OCI-LY3 (cell line): ENCODE measurements around the gene IFT122.
"Not testable (repeated sequence)": the region's sequence is repeated elsewhere in the genome, so short reads cannot be mapped to it uniquely, and the experiment has no call there.

Source experiments
- H2AFZ ChIP-seq: fragments of 200-600, 300-600 bp; shearing (Covaris generic); 2 replicates; pipeline ENCODE4 v1.6.0; 2014; ENCODE audit warnings: antibody characterized with exemption, low read depth, low read length
- H3K27ac ChIP-seq: fragments of 200-600, 300-600 bp; sonication (generic); 2 replicates; pipeline ENCODE4 v1.5.1; 2014; ENCODE audit warnings: mild to moderate bottlenecking, low read length, moderate library complexity, mixed read lengths
- H3K27me3 ChIP-seq: fragments of 200-600, 300-600 bp; sonication (generic); 2 replicates; pipeline ENCODE4 v1.6.1; 2014; ENCODE audit warnings: low read depth, low read length, mixed read lengths
- H3K36me3 ChIP-seq: fragments of 200-600, 300-600 bp; sonication (generic); replicated peaks from 2 replicates; pipeline ENCODE3; 2014; ENCODE audit warnings: low read depth, low read length, mixed read lengths
- H3K4me1 ChIP-seq: fragments of 300-600, 200-600 bp; sonication (generic); 2 replicates; pipeline ENCODE4 v1.6.1; 2014; ENCODE audit warnings: low read length, mixed read lengths
- H3K4me2 ChIP-seq: fragments of 200-600, 300-600 bp; sonication (generic); 2 replicates; pipeline ENCODE4 v1.6.1; 2014; ENCODE audit warnings: low read length, mixed read lengths
- H3K4me3 ChIP-seq: fragments of 300-600, 200-600 bp; sonication (generic); 2 replicates; pipeline ENCODE4 v1.5.1; 2014; ENCODE audit warnings: antibody characterized with exemption, mild to moderate bottlenecking, low read length, moderate library complexity
- H3K79me2 ChIP-seq: fragments of 300-600, 200-600 bp; shearing (Covaris generic); 2 replicates; pipeline ENCODE4 v1.6.1; 2014; ENCODE audit warnings: mild to moderate bottlenecking, low read length, mixed read lengths
- H3K9ac ChIP-seq: fragments of 300-600, 200-600 bp; shearing (Covaris generic); 2 replicates; pipeline ENCODE4 v1.6.0; 2014; ENCODE audit warnings: mild to moderate bottlenecking, low read length, moderate library complexity
- H3K9me3 ChIP-seq: fragments of 200-600, 300-600 bp; shearing (Covaris generic); 2 replicates; pipeline ENCODE4 v1.6.1; 2014; ENCODE audit warnings: low read length, mixed read lengths; ENCODE audit not compliant: insufficient read depth
- H4K20me1 ChIP-seq: fragments of 200-600, 300-600 bp; sonication (generic); 2 replicates; pipeline ENCODE4 v1.6.1; 2016; ENCODE audit warnings: low read length, mixed read lengths; ENCODE audit not compliant: insufficient read depth
- EZH2phosphoT487 ChIP-seq: fragments of 200-600 bp; shearing (Covaris generic); IDR thresholded peaks from 2 replicates; pipeline ENCODE4 v1.6.1; 2018; ENCODE audit warnings: antibody characterized with exemption, mixed run types, low read depth
- TF ChIP-seq, protein P1 (sequence below): fragments of 200-600, 300-600 bp; sonication (generic); IDR thresholded peaks from 2 replicates; pipeline ENCODE4 v1.5.1; 2014; ENCODE audit warnings: antibody characterized with exemption, low read length, low read depth

IFT122 gene

DNA sequence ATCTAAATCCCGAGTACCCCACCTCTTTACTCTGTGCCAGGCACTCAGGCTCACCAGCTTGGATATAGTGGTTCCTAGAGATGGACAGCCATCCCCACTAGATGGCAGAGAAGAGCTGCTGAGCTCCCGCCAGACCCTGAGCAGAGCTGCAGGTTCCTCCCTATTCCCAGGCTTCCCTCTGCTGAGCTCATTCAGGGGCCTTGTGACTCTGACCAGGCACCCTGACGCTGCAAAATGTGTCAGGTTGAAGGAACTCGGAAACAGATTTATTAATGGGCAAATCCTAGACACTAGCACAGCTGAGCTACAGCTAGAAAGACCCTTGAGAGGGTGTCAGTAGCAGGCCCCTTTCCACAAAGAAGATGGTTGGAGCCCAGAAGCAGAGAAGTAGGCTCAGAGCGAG, 50.2 kb downstream of the IFT122 start:
- H3K79me2 ChIP-seq = no peaks in the 10 kb centered on the region
- no peak overlapping the region for H2AFZ ChIP-seq
- H3K4me2 ChIP-seq = no peak overlapping the region
- peaks cover 21% of the 10 kb centered on the region for H3K4me1 ChIP-seq
- H3K36me3 ChIP-seq = no peaks in the 10 kb centered on the region
- no peaks in the 10 kb centered on the region for H3K9me3 ChIP-seq
- H3K4me3 ChIP-seq = no peak overlapping the region
- no peak overlapping the region for H3K27ac ChIP-seq
- H4K20me1 ChIP-seq = no peaks in the 10 kb centered on the region
- TF ChIP-seq EZH2phosphoT487 = no peak
- TF ChIP-seq, protein P1, sequence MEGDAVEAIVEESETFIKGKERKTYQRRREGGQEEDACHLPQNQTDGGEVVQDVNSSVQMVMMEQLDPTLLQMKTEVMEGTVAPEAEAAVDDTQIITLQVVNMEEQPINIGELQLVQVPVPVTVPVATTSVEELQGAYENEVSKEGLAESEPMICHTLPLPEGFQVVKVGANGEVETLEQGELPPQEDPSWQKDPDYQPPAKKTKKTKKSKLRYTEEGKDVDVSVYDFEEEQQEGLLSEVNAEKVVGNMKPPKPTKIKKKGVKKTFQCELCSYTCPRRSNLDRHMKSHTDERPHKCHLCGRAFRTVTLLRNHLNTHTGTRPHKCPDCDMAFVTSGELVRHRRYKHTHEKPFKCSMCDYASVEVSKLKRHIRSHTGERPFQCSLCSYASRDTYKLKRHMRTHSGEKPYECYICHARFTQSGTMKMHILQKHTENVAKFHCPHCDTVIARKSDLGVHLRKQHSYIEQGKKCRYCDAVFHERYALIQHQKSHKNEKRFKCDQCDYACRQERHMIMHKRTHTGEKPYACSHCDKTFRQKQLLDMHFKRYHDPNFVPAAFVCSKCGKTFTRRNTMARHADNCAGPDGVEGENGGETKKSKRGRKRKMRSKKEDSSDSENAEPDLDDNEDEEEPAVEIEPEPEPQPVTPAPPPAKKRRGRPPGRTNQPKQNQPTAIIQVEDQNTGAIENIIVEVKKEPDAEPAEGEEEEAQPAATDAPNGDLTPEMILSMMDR = peak; percentile 85
- H3K9ac ChIP-seq = no peak overlapping the region
- no peaks in the 10 kb centered on the region for H3K27me3 ChIP-seq

DNA sequence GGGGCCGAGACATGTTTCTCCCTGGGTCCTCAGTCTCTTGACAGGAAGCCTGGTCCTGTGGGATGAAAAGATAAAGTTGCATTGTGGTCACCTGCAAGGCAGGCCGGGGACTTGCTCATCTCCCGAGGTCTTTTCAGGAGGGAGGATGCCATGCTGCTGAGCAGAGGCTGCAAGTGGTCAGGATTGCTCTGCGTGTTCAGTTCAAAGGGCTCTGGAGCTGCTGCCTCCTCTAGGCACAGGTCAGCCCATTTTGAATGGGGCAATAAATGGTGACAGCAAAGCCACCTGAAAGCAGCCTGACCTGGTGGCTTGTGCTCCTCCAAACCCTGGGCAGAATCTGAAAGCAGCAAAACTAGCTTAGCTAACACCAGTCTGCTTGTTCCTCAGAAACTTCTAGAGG, 51.1 kb downstream of the IFT122 start:
- not testable (repeated sequence) for H3K9ac ChIP-seq, H3K4me2 ChIP-seq, H3K27me3 ChIP-seq, H4K20me1 ChIP-seq, H3K36me3 ChIP-seq, H3K79me2 ChIP-seq, H3K4me3 ChIP-seq, H2AFZ ChIP-seq, H3K27ac ChIP-seq, H3K9me3 ChIP-seq
- H3K4me1 ChIP-seq = peaks cover 15% of the 10 kb centered on the region

DNA sequence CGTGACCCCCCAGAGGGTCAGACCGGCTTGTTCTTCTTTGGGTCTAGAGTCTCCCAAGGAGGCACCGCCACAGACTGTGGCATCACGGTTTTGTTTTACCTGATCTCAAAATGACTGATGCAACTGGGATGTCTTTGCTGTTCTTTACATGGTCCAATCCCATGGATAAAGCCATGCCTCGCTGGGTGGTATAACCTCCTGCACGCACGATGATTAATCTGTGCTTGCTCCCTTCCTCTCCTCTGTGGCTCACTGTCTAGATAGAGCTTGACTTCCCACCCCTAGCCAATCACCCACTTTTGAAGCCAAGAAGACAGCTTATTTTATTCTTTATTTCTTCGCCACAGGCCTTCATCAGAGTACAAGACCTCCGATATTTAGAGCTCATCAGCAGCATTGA, 51.8 kb downstream of the IFT122 start:
- no peak overlapping the region for H2AFZ ChIP-seq
- H3K9me3 ChIP-seq = no peaks in the 10 kb centered on the region
- H3K4me3 ChIP-seq = no peak overlapping the region
- no peak overlapping the region for H3K9ac ChIP-seq
- no peaks in the 10 kb centered on the region for H3K36me3 ChIP-seq
- TF ChIP-seq EZH2phosphoT487 = no peak
- TF ChIP-seq, protein P1 = no peak
- peaks cover 8% of the 10 kb centered on the region for H3K4me1 ChIP-seq
- no peaks in the 10 kb centered on the region for H3K79me2 ChIP-seq
- no peaks in the 10 kb centered on the region for H4K20me1 ChIP-seq
- no peaks in the 10 kb centered on the region for H3K27me3 ChIP-seq
- H3K4me2 ChIP-seq = no peak overlapping the region
- no peak overlapping the region for H3K27ac ChIP-seq

DNA sequence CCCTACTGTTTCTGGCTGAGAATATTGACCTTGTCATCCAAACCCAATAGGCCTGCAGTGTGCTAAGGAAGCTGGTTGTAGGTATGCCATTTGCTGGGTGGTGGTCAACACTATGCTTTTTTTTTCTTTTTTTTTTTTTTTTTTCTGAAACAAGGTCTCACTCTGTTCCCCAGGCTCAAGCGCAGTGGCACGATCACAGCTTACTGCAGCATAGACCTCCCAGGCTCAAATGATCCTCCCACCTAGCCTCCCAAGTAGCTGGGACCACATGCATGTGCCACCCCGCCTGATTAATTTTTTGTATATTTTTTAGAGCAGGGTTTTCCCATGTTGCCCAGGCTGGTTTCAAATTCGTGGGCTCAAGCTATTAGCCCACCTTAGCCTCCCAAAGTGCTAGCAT, 52.7 kb downstream of the IFT122 start:
- Histone ChIP-seq H3K79me2 (no peaks in the 10 kb centered on the region), H3K9ac (no peak overlapping the region), H3K4me3 (no peak overlapping the region), H4K20me1 (no peaks in the 10 kb centered on the region), H3K4me1 (peaks cover 8% of the 10 kb centered on the region), H2AFZ (no peak overlapping the region), H3K4me2 (no peak overlapping the region), H3K27me3 (no peaks in the 10 kb centered on the region), H3K9me3 (no peaks in the 10 kb centered on the region), H3K27ac (no peak overlapping the region), H3K36me3 (no peaks in the 10 kb centered on the region)
- TF ChIP-seq EZH2phosphoT487 = no peak
- TF ChIP-seq, protein P1 = no peak

DNA sequence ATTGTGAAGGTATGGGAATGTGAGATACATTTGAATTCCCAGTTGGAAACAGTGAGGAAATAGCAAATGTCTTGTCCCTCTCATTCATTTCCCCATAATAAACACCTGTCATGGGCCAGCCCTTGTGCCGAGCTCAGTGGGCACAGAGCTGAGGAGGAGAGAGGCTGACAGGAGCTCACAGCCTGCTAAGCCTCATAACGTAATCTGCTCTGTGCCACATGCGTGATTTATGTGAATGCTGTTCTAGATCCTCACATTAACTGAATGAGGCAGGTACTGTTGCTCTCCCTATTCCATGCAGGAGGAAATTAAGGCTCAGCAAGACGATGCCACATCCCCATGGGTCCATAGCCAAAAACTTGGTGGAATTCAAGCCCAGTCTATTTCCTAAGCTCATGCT, 53.2 kb downstream of the IFT122 start:
- no peaks in the 10 kb centered on the region for H3K9me3 ChIP-seq
- no peaks in the 10 kb centered on the region for H3K79me2 ChIP-seq
- no peak overlapping the region for H3K27ac ChIP-seq
- TF ChIP-seq EZH2phosphoT487 = no peak
- TF ChIP-seq, protein P1 = no peak
- H3K4me3 ChIP-seq = no peak overlapping the region
- no peaks in the 10 kb centered on the region for H3K36me3 ChIP-seq
- no peaks in the 10 kb centered on the region for H3K27me3 ChIP-seq
- no peak overlapping the region for H2AFZ ChIP-seq
- no peak overlapping the region for H3K9ac ChIP-seq
- no peaks in the 10 kb centered on the region for H4K20me1 ChIP-seq
- peaks cover 8% of the 10 kb centered on the region for H3K4me1 ChIP-seq
- H3K4me2 ChIP-seq = no peak overlapping the region

DNA sequence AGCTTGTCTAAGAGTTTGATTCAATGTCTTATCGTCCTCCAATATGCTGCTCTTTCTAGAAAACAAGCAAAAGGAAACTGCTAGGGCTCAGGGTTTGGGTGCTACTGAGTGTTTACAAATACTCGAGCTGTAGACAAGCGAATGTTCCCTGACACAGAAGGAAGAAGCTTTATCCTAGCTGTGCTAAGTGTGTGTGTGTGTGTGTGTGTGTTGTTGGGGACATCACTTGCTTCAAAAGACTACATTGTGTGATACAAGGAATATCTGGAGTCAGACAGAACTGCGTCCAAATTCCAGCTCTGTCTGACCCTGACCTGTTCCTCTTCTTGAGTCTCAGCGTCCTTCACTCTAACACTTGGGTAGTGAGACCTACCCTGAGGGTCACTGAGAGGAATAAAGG, 54.5 kb downstream of the IFT122 start:
- H2AFZ ChIP-seq, H3K27me3 ChIP-seq, H3K4me3 ChIP-seq, H3K36me3 ChIP-seq, H3K27ac ChIP-seq, H3K9me3 ChIP-seq, H3K4me2 ChIP-seq, H4K20me1 ChIP-seq, H3K79me2 ChIP-seq, H3K4me1 ChIP-seq, H3K9ac ChIP-seq: not testable (repeated sequence)
